ENCODE data around the gene CDH4.

The CDH4 gene

GRCh38 chr20:61736001-61736635 lies 484.1 kb downstream of the CDH4 start:
- DNase-seq (ENCODE audit: low read depth): no peak

GRCh38 chr20:61736751-61737310 lies 484.8 kb downstream of the CDH4 start:
- no peak for DNase-seq (ENCODE audit: low read depth)

GRCh38 chr20:61737346-61737745 lies 485.3 kb downstream of the CDH4 start:
- DNase-seq (ENCODE audit: low read depth): no peak

GRCh38 chr20:61737812-61738443 lies 485.9 kb downstream of the CDH4 start:
- DNase-seq (ENCODE audit: low read depth): no peak

GRCh38 chr20:61738601-61739069 lies 486.6 kb downstream of the CDH4 start:
- DNase-seq (ENCODE audit: low read depth): no peak

GRCh38 chr20:61739086-61739831 lies 487.2 kb downstream of the CDH4 start:
- no peak for DNase-seq (ENCODE audit: low read depth)

- DNase-seq (ENCODE audit: low read depth): no peak
Observed at GRCh38 chr20:61739832-61740118, 487.7 kb downstream of the CDH4 start.

- no peak for DNase-seq (ENCODE audit: low read depth)
Observed at GRCh38 chr20:61742097-61742825, 490.2 kb downstream of the CDH4 start.

GRCh38 chr20:61743606-61744005 lies 491.5 kb downstream of the CDH4 start:
- no peak for DNase-seq (ENCODE audit: low read depth)

GRCh38 chr20:61744691-61745396 lies 492.8 kb downstream of the CDH4 start:
- peak; percentile 34 for DNase-seq (ENCODE audit: low read depth)

GRCh38 chr20:61745397-61746146 lies 493.5 kb downstream of the CDH4 start:
- no peak for DNase-seq (ENCODE audit: low read depth)

- no peak for DNase-seq (ENCODE audit: low read depth)
Observed at GRCh38 chr20:61746147-61746646, 494.1 kb downstream of the CDH4 start.

GRCh38 chr20:61746781-61747180 lies 494.7 kb downstream of the CDH4 start:
- no peak for DNase-seq (ENCODE audit: low read depth)

- no peak for DNase-seq (ENCODE audit: low read depth)
Observed at GRCh38 chr20:61748376-61748775, 496.3 kb downstream of the CDH4 start.

- DNase-seq (ENCODE audit: low read depth): no peak
Observed at GRCh38 chr20:61749406-61750075, 497.5 kb downstream of the CDH4 start.

GRCh38 chr20:61750093-61750492 lies 498.0 kb downstream of the CDH4 start:
- DNase-seq (ENCODE audit: low read depth): no peak

- no peak for DNase-seq (ENCODE audit: low read depth)
Observed at GRCh38 chr20:61752576-61752975, 500.5 kb downstream of the CDH4 start.

GRCh38 chr20:61753316-61753942 lies 501.4 kb downstream of the CDH4 start:
- DNase-seq (ENCODE audit: low read depth): peak; percentile 48
